ENCODE results near the gene SEC14L1. TPM values are rescaled to one million over a fixed set of nuclear protein-coding genes. Genes with fewer than 3 reads are reported as not detected.
"Not testable (repeated sequence)": the region's sequence is repeated elsewhere in the genome, so short reads cannot be mapped to it uniquely, and the experiment has no call there.

SEC14L1 gene
- total RNA-seq, 2 donors from 2014 or later: 31.0 to 38.8 TPM

- Histone ChIP-seq H3K4me1 (peaks cover 12% of the 10 kb centered on the region), H3K27me3 (no peaks in the 10 kb centered on the region), H3K4me3 (no peak overlapping the region), H3K9ac (ENCODE audit: low read depth in 2 of 2, low read length in 2 of 2) (no peak overlapping the region), H3K27ac (no peak overlapping the region), H3K9me3 (no peaks in the 10 kb centered on the region), H3K36me3 (no peaks in the 10 kb centered on the region)
- no peak for TF ChIP-seq CTCF (IDR thresholded peaks at IDR 0.05)
- DNase-seq: no peak
- intact Hi-C loops (cut with DNase I): no loop called here
Observed at GRCh38 chr17:77148077-77148939, 7.5 kb downstream of the SEC14L1 start.

- Histone ChIP-seq H3K4me1 (peaks cover 12% of the 10 kb centered on the region), H3K27me3 (no peaks in the 10 kb centered on the region), H3K9ac (ENCODE audit: low read depth in 2 of 2, low read length in 2 of 2) (no peak overlapping the region), H3K36me3 (no peaks in the 10 kb centered on the region), H3K4me3 (no peak overlapping the region), H3K27ac (no peak overlapping the region), H3K9me3 (no peaks in the 10 kb centered on the region)
- no peak for DNase-seq
- no peak for TF ChIP-seq CTCF (IDR thresholded peaks at IDR 0.05)
- intact Hi-C loops (cut with DNase I): no loop called here
Observed at GRCh38 chr17:77148940-77149510, 8.3 kb downstream of the SEC14L1 start.

GRCh38 chr17:77150196-77150595 is 9.4 kb downstream of the SEC14L1 start:
- no peak for DNase-seq
- Histone ChIP-seq H3K27me3 (no peaks in the 10 kb centered on the region), H3K4me1 (peaks cover 15% of the 10 kb centered on the region), H3K36me3 (no peaks in the 10 kb centered on the region), H3K9me3 (no peaks in the 10 kb centered on the region), H3K4me3 (no peak overlapping the region), H3K9ac (ENCODE audit: low read depth in 2 of 2, low read length in 2 of 2) (no peak overlapping the region), H3K27ac (no peak overlapping the region)
- TF ChIP-seq CTCF (IDR thresholded peaks at IDR 0.05): no peak
- intact Hi-C loops (cut with DNase I): loop anchor here (10.0 kb wide), 1 partner anchor 55 kb away; no protein-coding TSS in a partner anchor

- Histone ChIP-seq H3K9ac (ENCODE audit: low read depth in 2 of 2, low read length in 2 of 2) (no peak overlapping the region), H3K4me3 (no peak overlapping the region), H3K27ac (no peak overlapping the region), H3K4me1 (peaks cover 9% of the 10 kb centered on the region), H3K36me3 (no peaks in the 10 kb centered on the region), H3K9me3 (no peaks in the 10 kb centered on the region), H3K27me3 (no peaks in the 10 kb centered on the region)
- DNase-seq: no peak
- intact Hi-C loops (cut with DNase I): loop anchor here (10.0 kb wide), 1 partner anchor 54 kb away; no protein-coding TSS in a partner anchor
- TF ChIP-seq CTCF (IDR thresholded peaks at IDR 0.05): no peak
Observed at GRCh38 chr17:77151186-77151585, 10.4 kb downstream of the SEC14L1 start.

GRCh38 chr17:77152056-77152455 is 11.3 kb downstream of the SEC14L1 start:
- H3K4me3 ChIP-seq; H3K9ac ChIP-seq (ENCODE audit: low read depth in 2 of 2, low read length in 2 of 2); H3K4me1 ChIP-seq; H3K36me3 ChIP-seq; H3K9me3 ChIP-seq; H3K27me3 ChIP-seq; H3K27ac ChIP-seq; DNase-seq: not testable (repeated sequence)
- intact Hi-C loops (cut with DNase I): loop anchor here (10.0 kb wide), 1 partner anchor 53 kb away; no protein-coding TSS in a partner anchor

- Histone ChIP-seq H3K9me3 (no peaks in the 10 kb centered on the region), H3K36me3 (no peaks in the 10 kb centered on the region), H3K9ac (ENCODE audit: low read depth in 2 of 2, low read length in 2 of 2) (no peak overlapping the region), H3K27ac (no peak overlapping the region), H3K27me3 (no peaks in the 10 kb centered on the region), H3K4me1 (peaks cover 4% of the 10 kb centered on the region), H3K4me3 (no peak overlapping the region)
- no peak for DNase-seq
- no peak for TF ChIP-seq CTCF (IDR thresholded peaks at IDR 0.05)
- intact Hi-C loops (cut with DNase I): loop anchor here (10.0 kb wide), 1 partner anchor 51 kb away; no protein-coding TSS in a partner anchor
Observed at GRCh38 chr17:77153472-77153871, 12.7 kb downstream of the SEC14L1 start.

Measured in colonic mucosa (tissue), 4 donors.